B cell (primary cell): ENCODE results near the gene ASTN2. TPM values are rescaled to one million over a fixed set of nuclear protein-coding genes. Genes with fewer than 3 reads are reported as not detected.

Experiments used
- ATAC-seq: fragments of 200-7000 bp; cut with Tn5 transposase; one replicate; pipeline ENCODE4 v1.10.0; 2021; ENCODE audit warnings: low read depth, mild to moderate bottlenecking, moderate number of reproducible peaks, moderate library complexity
- CTCF ChIA-PET: fragments of 350-600 bp; sonication (Branson Sonifier 250); formaldehyde crosslinking; loops from one replicate; lab custom pipeline; 2021; ENCODE audit warnings: antibody characterized with exemption, inconsistent platforms; lab: Charles Lee
- POLR2A ChIA-PET: fragments of 350-600 bp; sonication (Branson Sonifier 250); formaldehyde crosslinking; loops from one replicate; lab custom pipeline; 2021; ENCODE audit warnings: antibody characterized with exemption; lab: Charles Lee
- DNase-seq: peaks from one replicate; pipeline ENCODE4 v3.0.0; 2013
- H2AFZ ChIP-seq: 2 replicates; pipeline ENCODE4 v1.6.1; 2012; ENCODE audit warnings: mild to moderate bottlenecking, low read depth, low read length; ENCODE audit not compliant: insufficient read depth, poor library complexity, severe bottlenecking
- H3K27ac ChIP-seq, 2 donors: 1 replicate in 1 of 2; 2 replicates in 1 of 2; pipeline ENCODE4 v1.5.1; 2012 to 2013; ENCODE audit warnings: low read length in 2 of 2, mild to moderate bottlenecking in 2 of 2, moderate library complexity in 1 of 2
- H3K27me3 ChIP-seq, 4 experiments: fragments of 200-600 bp in 1 of 4; sonication (generic) in 1 of 4; replicated peaks in 1 of 4; 1 replicate in 2 of 4; 2 replicates in 2 of 4; pipeline versions ENCODE4 v1.6.1 to v1.7.0; 2013 to 2016; ENCODE audit warnings: low read length in 3 of 4, mild to moderate bottlenecking in 2 of 4, mixed read lengths in 1 of 4, moderate library complexity in 1 of 4; ENCODE audit not compliant: insufficient read depth in 4 of 4, control insufficient read depth in 3 of 4; ENCODE audit errors: control extremely low read depth in 1 of 4
- H3K36me3 ChIP-seq, 2 experiments: replicated peaks in 1 of 2; 1 replicate in 1 of 2; 2 replicates in 1 of 2; pipeline versions ENCODE4 v1.6.1 to v1.7.1; 2013; ENCODE audit warnings: low read length in 1 of 2; ENCODE audit not compliant: insufficient read depth in 2 of 2, control insufficient read depth in 1 of 2; ENCODE audit errors: control extremely low read depth in 1 of 2, extremely low read depth in 1 of 2
- H3K4me1 ChIP-seq, 2 donors: fragments of 200-600 bp in 1 of 2; sonication (generic) in 1 of 2; 1 replicate in 1 of 2; 2 replicates in 1 of 2; pipeline versions ENCODE4 v1.5.1 to v1.6.1; 2013 to 2017; ENCODE audit warnings: low read length in 2 of 2; ENCODE audit not compliant: control insufficient read depth in 2 of 2, insufficient read depth in 2 of 2
- H3K4me2 ChIP-seq: replicated peaks from 2 replicates; pipeline ENCODE3; 2012; ENCODE audit warnings: mild to moderate bottlenecking, low read depth, low read length; ENCODE audit not compliant: poor library complexity, severe bottlenecking
- H3K4me3 ChIP-seq, 5 experiments: fragments of 200-600 bp in 1 of 5; sonication (generic) in 1 of 5; 1 replicate in 3 of 5; 2 replicates in 2 of 5; pipeline versions ENCODE4 v1.5.1 to v1.7.0; 2011 to 2016; ENCODE audit warnings: low read length in 4 of 5, mild to moderate bottlenecking in 4 of 5, low read depth in 2 of 5, control low read depth in 1 of 5, moderate library complexity in 1 of 5; ENCODE audit not compliant: insufficient read depth in 1 of 5; ENCODE audit errors: control extremely low read depth in 1 of 5, extremely low read depth in 1 of 5
- H3K79me2 ChIP-seq: fragments of 200-600 bp; sonication (generic); one replicate; pipeline ENCODE4 v1.6.0; 2016; ENCODE audit warnings: low read length; ENCODE audit not compliant: control insufficient read depth, insufficient read depth
- H3K9ac ChIP-seq: fragments of 200-600 bp; sonication (generic); 2 replicates; pipeline ENCODE4 v1.6.1; 2017; ENCODE audit warnings: mild to moderate bottlenecking, low read length, moderate library complexity
- H3K9me3 ChIP-seq, 3 donors: one replicate each; pipeline versions ENCODE4 v1.6.1 to v1.7.1; 2013; ENCODE audit warnings: low read length in 2 of 3; ENCODE audit not compliant: control insufficient read depth in 2 of 3, insufficient read depth in 1 of 3; ENCODE audit errors: control extremely low read depth in 1 of 3
- H4K20me1 ChIP-seq: 2 replicates; pipeline ENCODE4 v1.6.0; 2012; ENCODE audit warnings: mild to moderate bottlenecking, low read length; ENCODE audit not compliant: insufficient read depth, control insufficient read depth, poor library complexity, severe bottlenecking
- H3K27ac Mint-ChIP-seq: one replicate; pipeline ENCODE4 v1.8.0; 2021; ENCODE audit warnings: mixed read lengths
- H3K27me3 Mint-ChIP-seq: one replicate; pipeline ENCODE4 v1.8.0; 2021; ENCODE audit warnings: mixed read lengths
- H3K4me1 Mint-ChIP-seq: one replicate; pipeline ENCODE4 v1.8.0; 2021; ENCODE audit warnings: mixed read lengths
- H3K4me3 Mint-ChIP-seq: one replicate; pipeline ENCODE4 v1.8.0; 2021; ENCODE audit warnings: mixed read lengths
- H3K9me3 Mint-ChIP-seq: one replicate; pipeline ENCODE4 v1.8.0; 2022; ENCODE audit warnings: mixed read lengths; ENCODE audit not compliant: insufficient read depth
- CTCF ChIP-seq: fragments of 200-600 bp; IDR thresholded peaks from one replicate; pipeline ENCODE4 v1.8.0; 2022; ENCODE audit warnings: antibody characterized with exemption, mild to moderate bottlenecking
- EZH2 ChIP-seq: IDR thresholded peaks from 2 replicates; pipeline ENCODE4 v1.6.1; 2012; ENCODE audit warnings: borderline replicate concordance, low read depth, mild to moderate bottlenecking, moderate library complexity, low read length; ENCODE audit not compliant: insufficient read depth, poor library complexity, severe bottlenecking
- WGBS: methylation state at CpG from one replicate; pipeline ENCODE4 v1.1.5; 2013; ENCODE audit warnings: missing lambda C conversion rate; ENCODE audit not compliant: insufficient coverage; 5-methylcytosine and 5-hydroxymethylcytosine counted together
- intact Hi-C: fragments of 100-400 bp; cut with micrococcal nuclease; formaldehyde crosslinking; loops from one replicate; pipeline ENCODE4 v1.10.0; 2022
- polyA plus RNA-seq: library from polyadenylated mRNA; depleted of rRNA; stranded (reverse); fragments of >200 nt; gene quantifications from 2 replicates; pipeline ENCODE4 v1.2.3, GENCODE V29; 2012
- total RNA-seq, 2 donors: library from RNA; stranded (reverse); fragments of 120-200 nt in 1 of 2; gene quantifications; 1 replicate in 1 of 2; 2 replicates in 1 of 2; pipeline versions ENCODE4 v1.2.3 to v1.2.4, GENCODE V29; 2013 to 2022

The ASTN2 gene
- total and polyA plus RNA-seq, 2 donors (not counting 1 experiment from before 2014, with no cell fraction given), result 1.2 to 3.6 TPM

DNA sequence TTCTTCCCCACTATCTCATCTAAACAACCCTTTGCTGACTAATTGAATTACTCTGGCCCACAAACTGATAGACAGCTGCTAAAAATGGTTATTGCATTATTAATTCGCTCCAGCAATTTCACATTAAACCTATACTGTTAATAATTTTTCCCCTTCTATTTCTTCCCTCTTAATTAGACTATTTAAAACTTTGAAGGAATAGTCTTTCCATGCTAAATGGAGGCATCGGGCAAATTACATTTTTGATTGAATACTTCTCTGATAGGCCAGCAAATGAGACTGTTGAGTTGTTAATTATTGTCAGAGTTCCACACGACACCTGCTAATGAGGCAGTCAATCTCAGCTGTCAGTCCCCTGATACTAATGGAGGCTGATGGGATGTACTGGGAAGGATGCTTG is 485.2 kb downstream of the ASTN2 start:
- no peak for TF ChIP-seq EZH2
- WGBS, result 82% methylated on average over 1 of the region's 3 CpGs
- ChIA-PET POLR2A (no interaction called here), CTCF (interaction anchor here (0.5 kb wide), 1 partner anchor 76 kb away, joined by 13 read pairs; no protein-coding TSS in a partner anchor)
- Histone ChIP-seq H3K9ac (no peak overlapping the region), H3K36me3 (no peaks in the 10 kb centered on the region), H3K27ac (no peak overlapping the region), H3K4me2 (no peak overlapping the region), H4K20me1 (no peaks in the 10 kb centered on the region), H3K9me3 (no peaks in the 10 kb centered on the region), H3K27me3 (no peaks in the 10 kb centered on the region), H3K4me3 (no peak overlapping the region), H3K4me1 (no peaks in the 10 kb centered on the region), H3K79me2 (no peaks in the 10 kb centered on the region), H2AFZ (no peak overlapping the region)
- DNase-seq (no peak), ATAC-seq (no peak)
- Mint-ChIP-seq H3K9me3 (no peaks in the 10 kb centered on the region), H3K27me3 (peaks cover 4% of the 10 kb centered on the region), H3K4me3 (no peak overlapping the region), H3K27ac (no peak overlapping the region), H3K4me1 (no peaks in the 10 kb centered on the region)
- intact Hi-C loops, result no loop called here

DNA sequence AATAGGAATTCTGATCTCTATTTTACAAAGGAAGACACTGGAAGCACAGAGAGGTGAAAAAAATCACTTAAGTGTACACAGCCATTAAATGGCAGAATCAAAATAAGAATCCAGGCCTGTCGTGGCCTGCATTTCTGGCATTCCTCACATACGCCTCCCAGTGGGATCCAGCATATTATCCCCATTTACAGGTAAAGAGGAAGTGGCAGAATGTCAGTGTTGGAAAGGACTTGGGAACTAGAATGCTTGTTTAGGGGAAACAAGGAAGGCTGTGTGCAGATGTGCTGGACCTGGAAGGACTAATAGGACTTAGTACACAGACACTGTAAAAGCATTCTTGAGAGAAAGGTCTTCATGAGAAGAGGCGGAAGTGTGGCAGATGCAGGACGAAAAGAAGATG is 486.0 kb downstream of the ASTN2 start:
- Mint-ChIP-seq H3K9me3 (no peaks in the 10 kb centered on the region), H3K27ac (no peak overlapping the region), H3K4me3 (no peak overlapping the region), H3K27me3 (peaks cover 4% of the 10 kb centered on the region), H3K4me1 (no peaks in the 10 kb centered on the region)
- no peaks in the 10 kb centered on the region for H3K4me1 ChIP-seq
- no peaks in the 10 kb centered on the region for H3K27me3 ChIP-seq
- POLR2A ChIA-PET, result no interaction called here
- DNase-seq (no peak), ATAC-seq (no peak)
- intact Hi-C loops, result no loop called here
- TF ChIP-seq CTCF, result no peak
- no peak for TF ChIP-seq EZH2
- no peak overlapping the region for H3K4me3 ChIP-seq
- no peak overlapping the region for H3K27ac ChIP-seq
- WGBS, result 94% methylated on average over 2 of the region's 4 CpGs
- no peaks in the 10 kb centered on the region for H3K79me2 ChIP-seq
- CTCF ChIA-PET, result no interaction called here
- no peaks in the 10 kb centered on the region for H3K36me3 ChIP-seq
- no peaks in the 10 kb centered on the region for H3K9me3 ChIP-seq
- no peaks in the 10 kb centered on the region for H4K20me1 ChIP-seq
- no peak overlapping the region for H3K4me2 ChIP-seq
- H3K9ac ChIP-seq, result no peak overlapping the region
- no peak overlapping the region for H2AFZ ChIP-seq
